ENCODE results near the gene FOXA2. TPM values are rescaled to one million over a fixed set of nuclear protein-coding genes. Genes with fewer than 3 reads are reported as not detected.

FOXA2 gene
- total RNA-seq, 1 donor from 2014 or later = not detected

GRCh38 chr20:22568872-22569344 lies 15.5 kb downstream of the FOXA2 start:
- DNase-seq (ENCODE audit: low spot score in 2 of 2, unreplicated experiment in 2 of 2) = no peak
- Mint-ChIP-seq H3K4me1 (no peaks in the 10 kb centered on the region), H3K36me3 (no peaks in the 10 kb centered on the region), H3K27ac (no peak overlapping the region), H3K4me3 (no peak overlapping the region), H3K27me3 (ENCODE audit: low read depth) (peaks cover 98% of the 10 kb centered on the region), H3K9me3 (no peaks in the 10 kb centered on the region)
- TF ChIP-seq, protein P1, sequence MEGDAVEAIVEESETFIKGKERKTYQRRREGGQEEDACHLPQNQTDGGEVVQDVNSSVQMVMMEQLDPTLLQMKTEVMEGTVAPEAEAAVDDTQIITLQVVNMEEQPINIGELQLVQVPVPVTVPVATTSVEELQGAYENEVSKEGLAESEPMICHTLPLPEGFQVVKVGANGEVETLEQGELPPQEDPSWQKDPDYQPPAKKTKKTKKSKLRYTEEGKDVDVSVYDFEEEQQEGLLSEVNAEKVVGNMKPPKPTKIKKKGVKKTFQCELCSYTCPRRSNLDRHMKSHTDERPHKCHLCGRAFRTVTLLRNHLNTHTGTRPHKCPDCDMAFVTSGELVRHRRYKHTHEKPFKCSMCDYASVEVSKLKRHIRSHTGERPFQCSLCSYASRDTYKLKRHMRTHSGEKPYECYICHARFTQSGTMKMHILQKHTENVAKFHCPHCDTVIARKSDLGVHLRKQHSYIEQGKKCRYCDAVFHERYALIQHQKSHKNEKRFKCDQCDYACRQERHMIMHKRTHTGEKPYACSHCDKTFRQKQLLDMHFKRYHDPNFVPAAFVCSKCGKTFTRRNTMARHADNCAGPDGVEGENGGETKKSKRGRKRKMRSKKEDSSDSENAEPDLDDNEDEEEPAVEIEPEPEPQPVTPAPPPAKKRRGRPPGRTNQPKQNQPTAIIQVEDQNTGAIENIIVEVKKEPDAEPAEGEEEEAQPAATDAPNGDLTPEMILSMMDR (IDR thresholded peaks at IDR 0.05; ENCODE audit: unreplicated experiment) = no peak

DNA sequence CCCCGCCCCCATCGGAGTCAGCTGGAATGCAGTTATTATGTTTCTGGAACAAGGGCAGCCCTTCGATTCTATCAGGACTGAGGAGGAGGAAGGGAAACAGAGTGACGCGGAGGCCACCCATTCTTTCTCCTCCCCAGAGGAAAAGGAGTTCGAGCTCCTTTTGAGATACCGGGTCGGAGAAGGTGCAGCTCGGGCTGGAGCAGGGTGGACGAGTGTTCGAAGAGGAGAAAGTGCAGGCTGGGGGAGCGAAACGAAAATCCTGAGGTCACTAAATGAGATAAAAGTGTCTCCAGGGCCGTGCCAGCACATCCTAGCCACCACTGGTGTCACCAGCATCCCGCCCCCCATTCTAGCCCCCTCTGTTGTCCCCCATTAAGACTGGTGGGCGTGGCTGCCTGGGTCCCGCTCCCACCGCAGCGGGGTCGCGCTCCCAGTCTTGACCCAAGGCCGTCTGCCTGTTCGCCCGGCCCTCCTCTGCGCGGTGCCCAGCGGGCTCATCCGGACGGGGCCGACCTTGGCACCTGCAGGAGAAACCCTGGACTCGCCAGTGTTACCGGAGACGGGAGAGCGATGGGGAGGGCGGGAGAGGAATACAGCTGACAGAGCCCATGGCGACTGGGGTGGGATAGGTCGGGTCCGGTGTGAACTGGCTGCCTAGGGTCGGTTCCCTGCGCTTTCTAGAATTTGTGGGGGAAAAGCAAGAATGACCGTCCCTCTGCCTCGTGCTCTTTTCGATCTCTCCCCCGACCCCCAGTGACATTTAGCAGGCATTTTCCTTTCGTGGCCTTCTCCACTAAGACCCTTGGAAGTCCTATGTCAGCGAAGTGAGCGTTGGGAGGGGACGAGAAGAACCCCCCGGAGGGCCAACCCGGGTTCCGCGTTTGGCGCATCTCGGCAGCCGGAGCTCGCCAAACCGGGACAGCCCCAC lies 16.2 kb downstream of the FOXA2 start:
- no peak overlapping the region for H3K27ac Mint-ChIP-seq
- H3K4me3 Mint-ChIP-seq = no peak overlapping the region
- peaks cover 98% of the 10 kb centered on the region for H3K27me3 Mint-ChIP-seq (ENCODE audit: low read depth)
- no peaks in the 10 kb centered on the region for H3K36me3 Mint-ChIP-seq
- no peaks in the 10 kb centered on the region for H3K9me3 Mint-ChIP-seq
- H3K4me1 Mint-ChIP-seq = no peaks in the 10 kb centered on the region
- DNase-seq (ENCODE audit: low spot score in 2 of 2, unreplicated experiment in 2 of 2) = no peak
- TF ChIP-seq, protein P1 (IDR thresholded peaks at IDR 0.05; ENCODE audit: unreplicated experiment) = no peak

DNA sequence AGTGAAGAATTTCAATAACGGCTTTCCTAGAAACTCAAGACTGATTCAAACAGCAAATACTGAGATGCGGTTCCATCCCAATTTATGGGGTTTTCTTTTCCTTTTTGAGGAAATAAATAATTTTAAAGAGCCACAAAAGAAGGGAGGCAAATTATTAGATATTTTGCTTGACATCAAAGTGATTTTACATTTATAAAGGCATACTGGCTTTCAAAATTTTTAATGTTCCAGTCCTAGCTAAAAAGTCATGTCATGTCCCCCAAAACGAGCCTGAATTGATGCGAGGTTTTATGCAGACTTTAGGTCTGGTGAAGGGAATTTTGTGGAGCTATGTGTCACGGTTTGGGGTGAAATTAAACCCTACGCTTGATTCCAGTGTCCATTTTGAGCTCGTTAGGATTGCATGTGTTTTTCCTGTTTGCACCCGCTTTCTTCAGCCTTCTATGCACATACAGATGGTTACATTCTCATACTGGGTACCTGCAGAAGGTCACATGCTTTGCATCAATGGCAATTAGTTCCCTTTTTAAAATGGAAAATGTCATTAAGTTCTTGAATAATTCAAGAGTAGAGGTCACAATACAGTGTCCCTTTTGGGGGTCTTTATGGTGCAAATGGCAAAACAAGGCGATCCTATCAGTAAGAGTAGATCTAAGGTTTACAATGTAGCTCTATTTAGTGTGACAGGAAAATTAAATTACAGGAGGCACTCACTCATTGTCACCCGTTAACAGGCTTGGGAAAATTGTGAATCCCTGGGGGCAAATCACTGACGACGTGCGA lies 17.3 kb downstream of the FOXA2 start:
- H3K4me1 Mint-ChIP-seq = no peaks in the 10 kb centered on the region
- TF ChIP-seq, protein P1 (IDR thresholded peaks at IDR 0.05; ENCODE audit: unreplicated experiment) = no peak
- no peak overlapping the region for H3K27ac Mint-ChIP-seq
- H3K9me3 Mint-ChIP-seq = no peaks in the 10 kb centered on the region
- no peak for DNase-seq (ENCODE audit: low spot score in 2 of 2, unreplicated experiment in 2 of 2)
- H3K36me3 Mint-ChIP-seq = no peaks in the 10 kb centered on the region
- H3K27me3 Mint-ChIP-seq (ENCODE audit: low read depth) = peaks cover 98% of the 10 kb centered on the region
- no peak overlapping the region for H3K4me3 Mint-ChIP-seq

- no peaks in the 10 kb centered on the region for H3K4me1 Mint-ChIP-seq
- TF ChIP-seq, protein P1 (IDR thresholded peaks at IDR 0.05; ENCODE audit: unreplicated experiment) = no peak
- H3K27ac Mint-ChIP-seq = no peak overlapping the region
- H3K4me3 Mint-ChIP-seq = no peak overlapping the region
- DNase-seq (ENCODE audit: low spot score in 2 of 2, unreplicated experiment in 2 of 2) = no peak
- no peaks in the 10 kb centered on the region for H3K9me3 Mint-ChIP-seq
- H3K36me3 Mint-ChIP-seq = no peaks in the 10 kb centered on the region
- H3K27me3 Mint-ChIP-seq (ENCODE audit: low read depth) = peaks cover 99% of the 10 kb centered on the region
Measured at GRCh38 chr20:22563062-22563965, 21.1 kb downstream of the FOXA2 start.

- no peaks in the 10 kb centered on the region for H3K36me3 Mint-ChIP-seq
- TF ChIP-seq, protein P1 (IDR thresholded peaks at IDR 0.05; ENCODE audit: unreplicated experiment) = no peak
- no peaks in the 10 kb centered on the region for H3K9me3 Mint-ChIP-seq
- H3K27me3 Mint-ChIP-seq (ENCODE audit: low read depth) = peaks cover 99% of the 10 kb centered on the region
- no peak overlapping the region for H3K4me3 Mint-ChIP-seq
- no peak for DNase-seq (ENCODE audit: low spot score in 2 of 2, unreplicated experiment in 2 of 2)
- no peak overlapping the region for H3K27ac Mint-ChIP-seq
- no peaks in the 10 kb centered on the region for H3K4me1 Mint-ChIP-seq
Measured at GRCh38 chr20:22562620-22563019, 21.8 kb downstream of the FOXA2 start.

Data from mesothelial cell of epicardium (in vitro differentiated cells).